Fibroblast of skin of abdomen (primary cell): ENCODE measurements around the gene HPD.
"Not testable (repeated sequence)": the region's sequence is repeated elsewhere in the genome, so short reads cannot be mapped to it uniquely, and the experiment has no call there.

ENCODE experiments used
- DNase-seq: peaks from one replicate; pipeline ENCODE4 v3.0.0-alpha.2; 2013

Gene HPD

GRCh38 chr12:121861636-121862254 lies 3.1 kb upstream of the HPD start:
- no peak for DNase-seq

- not testable (repeated sequence) for DNase-seq
Measured at GRCh38 chr12:121860699-121861098, 2.0 kb upstream of the HPD start.

- DNase-seq, result no peak
Measured at GRCh38 chr12:121860257-121860656, 1.6 kb upstream of the HPD start.

GRCh38 chr12:121858318-121858661 lies 369 bp downstream of the HPD start:
- DNase-seq, result no peak

- DNase-seq, result no peak
Measured at GRCh38 chr12:121857322-121858246, 1.1 kb downstream of the HPD start.

GRCh38 chr12:121852392-121852791 lies 6.3 kb downstream of the HPD start:
- not testable (repeated sequence) for DNase-seq

GRCh38 chr12:121849665-121850064 lies 9.0 kb downstream of the HPD start:
- no peak for DNase-seq

- no peak for DNase-seq
Measured at GRCh38 chr12:121849211-121849610, 9.4 kb downstream of the HPD start.

- DNase-seq, result no peak
Measured at GRCh38 chr12:121845701-121846100, 13.0 kb downstream of the HPD start.

GRCh38 chr12:121843236-121843982 lies 15.2 kb downstream of the HPD start:
- DNase-seq, result no peak

GRCh38 chr12:121839993-121840761 lies 18.5 kb downstream of the HPD start:
- DNase-seq, result no peak

- peak; percentile 98 for DNase-seq
Measured at GRCh38 chr12:121839106-121839992, 19.3 kb downstream of the HPD start.

- no peak for DNase-seq
Measured at GRCh38 chr12:121838126-121838525, 20.5 kb downstream of the HPD start.

- DNase-seq, result no peak
Measured at GRCh38 chr12:121837680-121838079, 21.0 kb downstream of the HPD start.

GRCh38 chr12:121831571-121832245 lies 27.0 kb downstream of the HPD start:
- DNase-seq, result no peak

GRCh38 chr12:121830588-121831265 lies 27.9 kb downstream of the HPD start:
- DNase-seq, result no peak

GRCh38 chr12:121830134-121830533 lies 28.5 kb downstream of the HPD start:
- DNase-seq, result no peak

GRCh38 chr12:121829250-121829918 lies 29.3 kb downstream of the HPD start:
- DNase-seq, result no peak

- no peak for DNase-seq
Measured at GRCh38 chr12:121828826-121829225, 29.8 kb downstream of the HPD start.

GRCh38 chr12:121828306-121828705 lies 30.4 kb downstream of the HPD start:
- no peak for DNase-seq
